HFFc6 (cell line): ENCODE data around the gene EIF4A3. TPM values are rescaled to one million over a fixed set of nuclear protein-coding genes. Genes with fewer than 3 reads are reported as not detected.
"Not testable (repeated sequence)": the region's sequence is repeated elsewhere in the genome, so short reads cannot be mapped to it uniquely, and the experiment has no call there.

Experiments used
- DNase-seq: peaks from one replicate; pipeline ENCODE4 v3.0.0-alpha.2; 2018
- H3K27ac Mint-ChIP-seq: 2 replicates; pipeline ENCODE4 v1.8.0; 2020; ENCODE audit warnings: mild to moderate bottlenecking, mixed read lengths
- H3K27me3 Mint-ChIP-seq: 2 replicates; pipeline ENCODE4 v1.8.0; 2021; ENCODE audit warnings: mild to moderate bottlenecking, moderate library complexity, mixed read lengths; ENCODE audit not compliant: insufficient read depth
- H3K36me3 Mint-ChIP-seq: 2 replicates; pipeline ENCODE4 v1.8.0; 2021; ENCODE audit warnings: low read depth, mixed read lengths
- H3K4me1 Mint-ChIP-seq: 2 replicates; pipeline ENCODE4 v1.8.0; 2020; ENCODE audit warnings: low read depth, mixed read lengths
- H3K4me3 Mint-ChIP-seq: 2 replicates; pipeline ENCODE4 v1.8.0; 2020; ENCODE audit warnings: mild to moderate bottlenecking, moderate library complexity, mixed read lengths
- H3K9me3 Mint-ChIP-seq: 2 replicates; pipeline ENCODE4 v1.8.0; 2020; ENCODE audit warnings: mild to moderate bottlenecking, mixed read lengths
- CTCF ChIP-seq: fragments of 200-600 bp; sonication (generic); IDR thresholded peaks from 2 replicates; pipeline ENCODE4 v1.5.0; 2021; ENCODE audit warnings: antibody characterized with exemption, mild to moderate bottlenecking
- total RNA-seq, 6 experiments: library from RNA; stranded (reverse); fragmentation: NEBNext Ultra II Directional; extraction: Animal tissue kit (Norgen Biotek cat#: 25700); gene quantifications; 2 replicates in 1 of 6; 3 replicates in 5 of 6; pipeline ENCODE4 v1.2.3, GENCODE V29; 2021

EIF4A3 gene
- total RNA-seq, 6 experiments from 2014 or later = 80.8 to 99.8 (median 88.4) TPM

GRCh38 chr17:80164185-80164584 lies 17.3 kb upstream of the EIF4A3 start:
- DNase-seq = no peak
- H3K9me3 Mint-ChIP-seq = no peaks in the 10 kb centered on the region
- H3K4me1 Mint-ChIP-seq = no peaks in the 10 kb centered on the region
- peaks cover 20% of the 10 kb centered on the region for H3K27me3 Mint-ChIP-seq
- no peak overlapping the region for H3K4me3 Mint-ChIP-seq
- no peak for TF ChIP-seq CTCF
- H3K27ac Mint-ChIP-seq = no peak overlapping the region
- no peaks in the 10 kb centered on the region for H3K36me3 Mint-ChIP-seq

GRCh38 chr17:80163336-80163735 lies 16.4 kb upstream of the EIF4A3 start:
- TF ChIP-seq CTCF = no peak
- Mint-ChIP-seq H3K36me3 (no peaks in the 10 kb centered on the region), H3K4me1 (no peaks in the 10 kb centered on the region), H3K4me3 (no peak overlapping the region), H3K27ac (no peak overlapping the region), H3K27me3 (peaks cover 16% of the 10 kb centered on the region), H3K9me3 (no peaks in the 10 kb centered on the region)
- no peak for DNase-seq

GRCh38 chr17:80160536-80160935 lies 13.6 kb upstream of the EIF4A3 start:
- H3K4me3 Mint-ChIP-seq = no peak overlapping the region
- no peak for DNase-seq
- H3K9me3 Mint-ChIP-seq = peaks cover 12% of the 10 kb centered on the region
- no peak overlapping the region for H3K27ac Mint-ChIP-seq
- H3K36me3 Mint-ChIP-seq = peaks cover 7% of the 10 kb centered on the region
- H3K27me3 Mint-ChIP-seq = peaks cover 13% of the 10 kb centered on the region
- no peaks in the 10 kb centered on the region for H3K4me1 Mint-ChIP-seq
- TF ChIP-seq CTCF = no peak

GRCh38 chr17:80158846-80159245 lies 11.9 kb upstream of the EIF4A3 start:
- Mint-ChIP-seq H3K27me3 (peaks cover 8% of the 10 kb centered on the region), H3K4me3 (no peak overlapping the region), H3K4me1 (no peaks in the 10 kb centered on the region), H3K36me3 (peaks cover 7% of the 10 kb centered on the region), H3K9me3 (peaks cover 12% of the 10 kb centered on the region), H3K27ac (no peak overlapping the region)
- no peak for DNase-seq
- TF ChIP-seq CTCF = no peak

GRCh38 chr17:80155600-80155999 lies 8.7 kb upstream of the EIF4A3 start:
- peaks cover 12% of the 10 kb centered on the region for H3K9me3 Mint-ChIP-seq
- not testable (repeated sequence) for H3K4me3 Mint-ChIP-seq
- peaks cover 21% of the 10 kb centered on the region for H3K4me1 Mint-ChIP-seq

GRCh38 chr17:80154166-80154565 lies 7.2 kb upstream of the EIF4A3 start:
- peaks cover 12% of the 10 kb centered on the region for H3K9me3 Mint-ChIP-seq
- no peak for TF ChIP-seq CTCF
- H3K4me3 Mint-ChIP-seq = no peak overlapping the region
- peaks cover 4% of the 10 kb centered on the region for H3K27me3 Mint-ChIP-seq
- no peak for DNase-seq
- H3K4me1 Mint-ChIP-seq = peaks cover 21% of the 10 kb centered on the region
- H3K27ac Mint-ChIP-seq = no peak overlapping the region
- peaks cover 7% of the 10 kb centered on the region for H3K36me3 Mint-ChIP-seq

More at GRCh38 chr17:80155600-80155999, 8.7 kb upstream of the EIF4A3 start:
- H3K36me3 Mint-ChIP-seq, H3K27me3 Mint-ChIP-seq, H3K27ac Mint-ChIP-seq, DNase-seq: not testable (repeated sequence)
